ENCODE measurements around the gene CDR2.
A peak's percentile ranks its signal among the peaks of the same experiment; 100 is the strongest.
"Not testable (repeated sequence)": the region's sequence is repeated elsewhere in the genome, so short reads cannot be mapped to it uniquely, and the experiment has no call there.

Gene CDR2

GRCh38 chr16:22369221-22369811 is 5.1 kb downstream of the CDR2 start:
- Histone ChIP-seq H3K56ac (ENCODE audit: low read length) (no peak overlapping the region), H3K79me2 (ENCODE audit: control insufficient read depth, insufficient read depth, low read length) (peaks cover 35% of the 10 kb centered on the region), H3K4me2 (ENCODE audit: low read length) (no peak overlapping the region), H2BK5ac (ENCODE audit: low read length) (no peak overlapping the region), H3K79me1 (ENCODE audit: low read length) (peaks cover 22% of the 10 kb centered on the region), H3K4me1 (ENCODE audit: control insufficient read depth, low read depth, low read length) (no peaks in the 10 kb centered on the region), H3K23ac (ENCODE audit: low read length) (no peak overlapping the region), H3K4ac (ENCODE audit: low read depth, low read length) (no peak overlapping the region), H3K4me3 (ENCODE audit: low read length) (no peak overlapping the region), H3K36me3 (ENCODE audit: control insufficient read depth, insufficient read depth, low read length) (peaks cover 2% of the 10 kb centered on the region), H3K27me3 (ENCODE audit: insufficient read depth, low read length, poor library complexity) (no peaks in the 10 kb centered on the region), H4K8ac (ENCODE audit: low read depth, low read length) (no peak overlapping the region), H3K9ac (ENCODE audit: low read length) (no peak overlapping the region), H2AK5ac (ENCODE audit: low read length) (no peak overlapping the region), H2BK120ac (ENCODE audit: low read depth, low read length) (no peak overlapping the region), H4K5ac (ENCODE audit: low read length) (no peak overlapping the region), H3K18ac (ENCODE audit: low read length) (no peak overlapping the region), H3K27ac (ENCODE audit: low read depth, low read length) (no peak overlapping the region), H2BK15ac (replicated peaks; ENCODE audit: low read depth) (no peak overlapping the region)
- WGBS (ENCODE audit: extremely low coverage, insufficient coverage, low lambda C conversion rate), result no CpG with 5 or more reads among the region's 3 CpGs
- no peak for DNase-seq

DNA sequence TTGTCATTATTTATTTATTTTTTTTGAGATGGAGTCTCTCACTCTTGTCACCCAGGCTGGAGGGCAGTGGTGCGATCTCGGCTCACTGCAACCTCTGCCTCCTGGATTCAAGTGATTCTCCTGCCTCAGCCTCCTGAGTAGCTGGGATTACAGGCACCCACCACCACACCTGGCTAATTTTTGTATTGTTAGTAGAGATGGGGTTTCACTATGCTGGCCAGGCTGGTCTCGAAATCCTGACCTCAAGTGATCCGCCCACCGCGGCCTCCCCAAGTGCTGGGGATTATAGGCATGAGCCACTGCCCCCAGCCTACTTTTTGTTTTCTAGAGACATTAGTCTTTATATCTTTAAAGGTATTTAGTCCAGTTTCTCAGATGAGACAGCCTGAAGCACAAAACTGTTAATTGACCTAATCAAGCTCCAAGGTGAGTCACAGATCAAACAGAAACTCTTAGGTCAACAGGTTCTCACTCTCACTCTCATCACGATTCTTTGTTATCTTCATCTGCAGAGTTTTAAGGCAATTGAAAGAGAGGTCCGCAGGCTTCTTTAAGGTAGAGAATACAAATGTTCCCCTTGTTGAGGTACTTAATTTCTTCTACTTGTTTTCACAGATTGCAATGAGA is 6.1 kb downstream of the CDR2 start:
- peak; percentile 29 for DNase-seq
- H2BK15ac ChIP-seq (replicated peaks; ENCODE audit: low read depth); H2AK5ac ChIP-seq (ENCODE audit: low read length); H3K18ac ChIP-seq (ENCODE audit: low read length); H3K4me3 ChIP-seq (ENCODE audit: low read length); H3K27me3 ChIP-seq (ENCODE audit: insufficient read depth, low read length, poor library complexity); H3K4me1 ChIP-seq (ENCODE audit: control insufficient read depth, low read depth, low read length); H3K56ac ChIP-seq (ENCODE audit: low read length); H3K4me2 ChIP-seq (ENCODE audit: low read length); H3K27ac ChIP-seq (ENCODE audit: low read depth, low read length); H2BK5ac ChIP-seq (ENCODE audit: low read length); H2BK120ac ChIP-seq (ENCODE audit: low read depth, low read length); H3K36me3 ChIP-seq (ENCODE audit: control insufficient read depth, insufficient read depth, low read length); H3K9ac ChIP-seq (ENCODE audit: low read length); H4K5ac ChIP-seq (ENCODE audit: low read length); H3K23ac ChIP-seq (ENCODE audit: low read length); H4K8ac ChIP-seq (ENCODE audit: low read depth, low read length); H3K4ac ChIP-seq (ENCODE audit: low read depth, low read length): not testable (repeated sequence)
- WGBS (ENCODE audit: extremely low coverage, insufficient coverage, low lambda C conversion rate), result no CpG with 5 or more reads among the region's 8 CpGs
- Histone ChIP-seq H3K79me1 (ENCODE audit: low read length) (peaks cover 18% of the 10 kb centered on the region), H3K79me2 (ENCODE audit: control insufficient read depth, insufficient read depth, low read length) (peaks cover 32% of the 10 kb centered on the region)

GRCh38 chr16:22366889-22367288 is 7.5 kb downstream of the CDR2 start:
- H3K79me1 ChIP-seq (ENCODE audit: low read length), result peaks cover 15% of the 10 kb centered on the region
- H3K9ac ChIP-seq (ENCODE audit: low read length), result no peak overlapping the region
- no peak overlapping the region for H3K4ac ChIP-seq (ENCODE audit: low read depth, low read length)
- no peak for DNase-seq
- H3K4me1 ChIP-seq (ENCODE audit: control insufficient read depth, low read depth, low read length), result no peaks in the 10 kb centered on the region
- no peak overlapping the region for H2BK120ac ChIP-seq (ENCODE audit: low read depth, low read length)
- H3K56ac ChIP-seq (ENCODE audit: low read length), result no peak overlapping the region
- H2BK15ac ChIP-seq (replicated peaks; ENCODE audit: low read depth), result no peak overlapping the region
- no peak overlapping the region for H2AK5ac ChIP-seq (ENCODE audit: low read length)
- no peak overlapping the region for H3K18ac ChIP-seq (ENCODE audit: low read length)
- peaks cover 4% of the 10 kb centered on the region for H3K36me3 ChIP-seq (ENCODE audit: control insufficient read depth, insufficient read depth, low read length)
- H3K27ac ChIP-seq (ENCODE audit: low read depth, low read length), result no peak overlapping the region
- no peak overlapping the region for H3K23ac ChIP-seq (ENCODE audit: low read length)
- WGBS (ENCODE audit: extremely low coverage, insufficient coverage, low lambda C conversion rate), result no CpG with 5 or more reads among the region's 3 CpGs
- H3K79me2 ChIP-seq (ENCODE audit: control insufficient read depth, insufficient read depth, low read length), result peaks cover 22% of the 10 kb centered on the region
- H3K4me2 ChIP-seq (ENCODE audit: low read length), result no peak overlapping the region
- H4K5ac ChIP-seq (ENCODE audit: low read length), result no peak overlapping the region
- H3K27me3 ChIP-seq (ENCODE audit: insufficient read depth, low read length, poor library complexity), result no peaks in the 10 kb centered on the region
- no peak overlapping the region for H4K8ac ChIP-seq (ENCODE audit: low read depth, low read length)
- no peak overlapping the region for H3K4me3 ChIP-seq (ENCODE audit: low read length)
- H2BK5ac ChIP-seq (ENCODE audit: low read length), result no peak overlapping the region

DNA sequence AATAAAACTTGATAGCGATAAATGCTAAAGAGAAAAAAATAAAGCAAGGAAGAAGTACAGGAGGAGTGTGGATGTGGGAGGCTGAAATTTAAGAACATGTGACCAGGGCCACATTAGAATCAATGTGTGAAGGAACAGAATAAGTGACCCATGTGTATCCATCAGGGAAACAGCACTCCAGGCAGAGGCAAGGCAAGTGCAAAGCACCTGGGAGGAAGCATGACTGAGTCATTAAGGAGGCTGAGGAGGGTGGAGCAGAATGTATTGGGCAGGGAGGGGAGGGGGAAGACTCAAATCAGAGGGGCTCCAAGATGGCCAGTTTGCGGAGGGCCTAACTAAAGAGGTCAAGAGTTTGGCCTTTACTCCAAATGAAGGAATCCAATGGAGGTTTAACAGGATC is 8.0 kb downstream of the CDR2 start:
- no peak overlapping the region for H3K18ac ChIP-seq (ENCODE audit: low read length)
- no peak overlapping the region for H3K27ac ChIP-seq (ENCODE audit: low read depth, low read length)
- H2BK5ac ChIP-seq (ENCODE audit: low read length), result no peak overlapping the region
- no peak overlapping the region for H2BK15ac ChIP-seq (replicated peaks; ENCODE audit: low read depth)
- H3K4me2 ChIP-seq (ENCODE audit: low read length), result no peak overlapping the region
- no peak overlapping the region for H4K8ac ChIP-seq (ENCODE audit: low read depth, low read length)
- no peak overlapping the region for H3K9ac ChIP-seq (ENCODE audit: low read length)
- no peak overlapping the region for H4K5ac ChIP-seq (ENCODE audit: low read length)
- no peak overlapping the region for H2AK5ac ChIP-seq (ENCODE audit: low read length)
- peaks cover 20% of the 10 kb centered on the region for H3K79me2 ChIP-seq (ENCODE audit: control insufficient read depth, insufficient read depth, low read length)
- no peaks in the 10 kb centered on the region for H3K4me1 ChIP-seq (ENCODE audit: control insufficient read depth, low read depth, low read length)
- H3K79me1 ChIP-seq (ENCODE audit: low read length), result peaks cover 15% of the 10 kb centered on the region
- H3K27me3 ChIP-seq (ENCODE audit: insufficient read depth, low read length, poor library complexity), result no peaks in the 10 kb centered on the region
- no peak overlapping the region for H3K4me3 ChIP-seq (ENCODE audit: low read length)
- WGBS (ENCODE audit: extremely low coverage, insufficient coverage, low lambda C conversion rate), result no CpG with 5 or more reads among the region's 2 CpGs
- no peak overlapping the region for H3K56ac ChIP-seq (ENCODE audit: low read length)
- no peak overlapping the region for H3K4ac ChIP-seq (ENCODE audit: low read depth, low read length)
- H3K36me3 ChIP-seq (ENCODE audit: control insufficient read depth, insufficient read depth, low read length), result peaks cover 4% of the 10 kb centered on the region
- no peak for DNase-seq
- H2BK120ac ChIP-seq (ENCODE audit: low read depth, low read length), result no peak overlapping the region
- no peak overlapping the region for H3K23ac ChIP-seq (ENCODE audit: low read length)

DNA sequence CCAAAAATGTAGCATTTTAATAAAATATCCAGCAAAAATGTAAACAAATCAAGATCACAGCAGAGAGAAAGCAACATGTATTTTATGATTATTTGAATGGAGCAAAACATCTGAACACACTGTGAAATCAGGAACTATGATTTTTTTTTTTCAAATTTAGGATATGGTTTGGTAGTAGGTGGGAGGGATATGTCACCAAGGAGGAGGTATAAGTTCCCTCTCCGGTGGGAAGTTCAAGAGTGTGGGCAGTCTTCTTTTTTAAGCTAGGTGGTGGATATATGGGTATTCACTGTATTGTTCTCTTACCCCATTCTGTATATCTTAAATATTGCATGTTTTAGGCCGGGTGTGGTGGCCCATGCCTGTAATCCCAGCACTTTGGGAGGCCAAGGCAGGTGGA is 10.2 kb downstream of the CDR2 start:
- Histone ChIP-seq H3K4me3 (ENCODE audit: low read length) (no peak overlapping the region), H2AK5ac (ENCODE audit: low read length) (no peak overlapping the region), H3K27me3 (ENCODE audit: insufficient read depth, low read length, poor library complexity) (no peaks in the 10 kb centered on the region), H3K23ac (ENCODE audit: low read length) (no peak overlapping the region), H3K56ac (ENCODE audit: low read length) (no peak overlapping the region), H3K9ac (ENCODE audit: low read length) (no peak overlapping the region), H3K27ac (ENCODE audit: low read depth, low read length) (no peak overlapping the region), H3K79me2 (ENCODE audit: control insufficient read depth, insufficient read depth, low read length) (peaks cover 17% of the 10 kb centered on the region), H2BK15ac (replicated peaks; ENCODE audit: low read depth) (no peak overlapping the region), H3K18ac (ENCODE audit: low read length) (no peak overlapping the region), H3K79me1 (ENCODE audit: low read length) (peaks cover 14% of the 10 kb centered on the region), H2BK5ac (ENCODE audit: low read length) (no peak overlapping the region), H3K36me3 (ENCODE audit: control insufficient read depth, insufficient read depth, low read length) (peaks cover 4% of the 10 kb centered on the region), H3K4ac (ENCODE audit: low read depth, low read length) (no peak overlapping the region), H3K4me1 (ENCODE audit: control insufficient read depth, low read depth, low read length) (no peaks in the 10 kb centered on the region), H4K8ac (ENCODE audit: low read depth, low read length) (no peak overlapping the region), H3K4me2 (ENCODE audit: low read length) (no peak overlapping the region), H4K5ac (ENCODE audit: low read length) (no peak overlapping the region), H2BK120ac (ENCODE audit: low read depth, low read length) (no peak overlapping the region)
- no CpG with 5 or more reads among the region's 2 CpGs for WGBS (ENCODE audit: extremely low coverage, insufficient coverage, low lambda C conversion rate)
- DNase-seq, result no peak
